ENCODE results near the gene POU6F1.

POU6F1 gene

GRCh38 chr12:51187370-51187987 is 30.4 kb downstream of the POU6F1 start:
- no peaks in the 10 kb centered on the region for H3K9me2 ChIP-seq (ENCODE audit: low read depth, low read length)
- TF ChIP-seq, protein P1, sequence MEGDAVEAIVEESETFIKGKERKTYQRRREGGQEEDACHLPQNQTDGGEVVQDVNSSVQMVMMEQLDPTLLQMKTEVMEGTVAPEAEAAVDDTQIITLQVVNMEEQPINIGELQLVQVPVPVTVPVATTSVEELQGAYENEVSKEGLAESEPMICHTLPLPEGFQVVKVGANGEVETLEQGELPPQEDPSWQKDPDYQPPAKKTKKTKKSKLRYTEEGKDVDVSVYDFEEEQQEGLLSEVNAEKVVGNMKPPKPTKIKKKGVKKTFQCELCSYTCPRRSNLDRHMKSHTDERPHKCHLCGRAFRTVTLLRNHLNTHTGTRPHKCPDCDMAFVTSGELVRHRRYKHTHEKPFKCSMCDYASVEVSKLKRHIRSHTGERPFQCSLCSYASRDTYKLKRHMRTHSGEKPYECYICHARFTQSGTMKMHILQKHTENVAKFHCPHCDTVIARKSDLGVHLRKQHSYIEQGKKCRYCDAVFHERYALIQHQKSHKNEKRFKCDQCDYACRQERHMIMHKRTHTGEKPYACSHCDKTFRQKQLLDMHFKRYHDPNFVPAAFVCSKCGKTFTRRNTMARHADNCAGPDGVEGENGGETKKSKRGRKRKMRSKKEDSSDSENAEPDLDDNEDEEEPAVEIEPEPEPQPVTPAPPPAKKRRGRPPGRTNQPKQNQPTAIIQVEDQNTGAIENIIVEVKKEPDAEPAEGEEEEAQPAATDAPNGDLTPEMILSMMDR (IDR thresholded peaks at IDR 0.05; ENCODE audit: low read length), result no peak
- no peak for TF ChIP-seq EZH2 (IDR thresholded peaks at IDR 0.05; ENCODE audit: borderline replicate concordance, low read length)
- no peaks in the 10 kb centered on the region for H3F3A ChIP-seq (ENCODE audit: insufficient read depth, low read length)
- no peaks in the 10 kb centered on the region for H3K9me3 ChIP-seq (ENCODE audit: low read length)
- H3K4me3 ChIP-seq (ENCODE audit: low read depth, low read length, poor library complexity, severe bottlenecking), result no peak overlapping the region
- H3K36me3 ChIP-seq (ENCODE audit: insufficient read depth, low read length), result no peaks in the 10 kb centered on the region
- no peaks in the 10 kb centered on the region for H3K79me2 ChIP-seq (ENCODE audit: insufficient read depth, low read length)
- no peak overlapping the region for H3K9ac ChIP-seq (ENCODE audit: low read length)
- H4K20me1 ChIP-seq (ENCODE audit: insufficient read depth, low read length), result no peaks in the 10 kb centered on the region
- H3K27me3 ChIP-seq (ENCODE audit: insufficient read depth, low read length), result no peaks in the 10 kb centered on the region; the same call in 1 of the 2 replicates
- no peak overlapping the region for H3K27ac ChIP-seq (ENCODE audit: low read depth, low read length, poor library complexity, severe bottlenecking)
- no peak overlapping the region for H3K4me2 ChIP-seq (ENCODE audit: low read length)
- H2AFZ ChIP-seq (ENCODE audit: low read length), result no peak overlapping the region
- no peaks in the 10 kb centered on the region for H3K4me1 ChIP-seq (ENCODE audit: insufficient read depth, low read length, severe bottlenecking)

DNA sequence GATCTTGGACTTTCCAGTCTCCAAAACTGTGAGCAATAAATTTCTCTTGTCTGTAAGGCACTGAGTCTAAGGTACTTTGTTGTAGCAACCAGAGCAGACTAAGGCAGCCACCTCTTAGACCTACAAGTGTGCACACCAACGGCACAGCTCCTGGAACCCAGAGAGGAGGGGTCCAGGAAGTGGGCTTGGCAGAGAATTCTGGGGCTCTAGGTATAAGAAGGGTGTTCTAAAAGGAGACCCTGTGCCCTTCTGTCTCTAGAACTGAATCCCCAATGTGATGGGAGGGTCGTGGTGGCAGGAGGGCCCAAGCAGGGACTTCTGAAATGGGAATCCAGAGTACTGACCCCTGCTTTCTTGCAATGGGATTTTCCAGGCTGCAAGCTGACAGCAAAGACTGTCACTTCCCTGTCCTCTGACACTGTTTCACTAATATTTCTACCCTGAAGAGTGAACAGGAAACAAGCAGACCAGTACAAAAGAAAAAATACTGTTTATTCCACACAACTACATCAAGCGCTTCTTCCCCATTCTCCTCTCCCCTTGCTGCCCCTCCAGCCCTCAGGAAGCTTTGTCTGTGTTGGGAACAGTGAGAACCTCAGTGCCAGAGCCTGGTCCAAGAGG is 31.3 kb downstream of the POU6F1 start:
- H3K4me3 ChIP-seq (ENCODE audit: low read depth, low read length, poor library complexity, severe bottlenecking), result no peak overlapping the region
- H3K4me2 ChIP-seq (ENCODE audit: low read length), result no peak overlapping the region
- no peaks in the 10 kb centered on the region for H3K4me1 ChIP-seq (ENCODE audit: insufficient read depth, low read length, severe bottlenecking)
- H3K9me2 ChIP-seq (ENCODE audit: low read depth, low read length), result no peaks in the 10 kb centered on the region
- no peaks in the 10 kb centered on the region; the same call in 1 of the 2 replicates for H3K27me3 ChIP-seq (ENCODE audit: insufficient read depth, low read length)
- no peaks in the 10 kb centered on the region for H3F3A ChIP-seq (ENCODE audit: insufficient read depth, low read length)
- H4K20me1 ChIP-seq (ENCODE audit: insufficient read depth, low read length), result no peaks in the 10 kb centered on the region
- no peak overlapping the region for H3K9ac ChIP-seq (ENCODE audit: low read length)
- H2AFZ ChIP-seq (ENCODE audit: low read length), result no peak overlapping the region
- H3K36me3 ChIP-seq (ENCODE audit: insufficient read depth, low read length), result no peaks in the 10 kb centered on the region
- TF ChIP-seq EZH2 (IDR thresholded peaks at IDR 0.05; ENCODE audit: borderline replicate concordance, low read length), result no peak
- TF ChIP-seq, protein P1 (IDR thresholded peaks at IDR 0.05; ENCODE audit: low read length), result no peak
- H3K27ac ChIP-seq (ENCODE audit: low read depth, low read length, poor library complexity, severe bottlenecking), result no peak overlapping the region
- no peaks in the 10 kb centered on the region for H3K79me2 ChIP-seq (ENCODE audit: insufficient read depth, low read length)
- H3K9me3 ChIP-seq (ENCODE audit: low read length), result no peaks in the 10 kb centered on the region

DNA sequence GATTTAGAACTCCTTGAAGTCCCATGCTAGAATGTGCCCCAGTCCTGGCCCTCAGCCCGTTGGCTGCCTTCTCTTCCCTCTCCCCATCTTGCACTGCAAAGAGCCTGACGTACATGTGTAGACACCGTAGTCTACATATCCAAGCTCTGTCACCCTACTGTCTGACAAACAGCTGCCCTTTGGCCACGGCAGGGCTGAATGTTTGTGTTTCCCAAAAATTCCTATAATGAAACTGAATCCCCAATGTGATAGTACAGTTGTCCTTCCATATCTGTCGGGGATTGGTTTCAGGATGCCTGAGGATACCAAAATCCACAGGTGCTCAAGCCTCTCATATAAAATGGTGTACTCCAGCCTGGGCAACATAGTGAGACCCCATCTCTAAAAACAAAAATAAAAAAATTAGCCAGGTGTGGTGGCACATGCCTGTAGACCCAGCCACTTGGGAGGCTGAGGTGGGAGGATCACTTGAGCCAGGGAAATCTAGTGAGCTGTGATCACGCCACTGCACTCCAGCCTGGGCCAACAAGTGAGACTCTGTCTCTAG is 32.6 kb downstream of the POU6F1 start:
- no peak for TF ChIP-seq EZH2 (IDR thresholded peaks at IDR 0.05; ENCODE audit: borderline replicate concordance, low read length)
- TF ChIP-seq, protein P1 (IDR thresholded peaks at IDR 0.05; ENCODE audit: low read length), result no peak
- H3K4me1 ChIP-seq (ENCODE audit: insufficient read depth, low read length, severe bottlenecking), result no peaks in the 10 kb centered on the region
- H3K36me3 ChIP-seq (ENCODE audit: insufficient read depth, low read length), result no peaks in the 10 kb centered on the region
- H3K27ac ChIP-seq (ENCODE audit: low read depth, low read length, poor library complexity, severe bottlenecking), result no peak overlapping the region
- no peaks in the 10 kb centered on the region; the same call in 1 of the 2 replicates for H3K27me3 ChIP-seq (ENCODE audit: insufficient read depth, low read length)
- H3K4me3 ChIP-seq (ENCODE audit: low read depth, low read length, poor library complexity, severe bottlenecking), result no peak overlapping the region
- H3K9me2 ChIP-seq (ENCODE audit: low read depth, low read length), result no peaks in the 10 kb centered on the region
- no peaks in the 10 kb centered on the region for H3K79me2 ChIP-seq (ENCODE audit: insufficient read depth, low read length)
- no peak overlapping the region for H2AFZ ChIP-seq (ENCODE audit: low read length)
- no peaks in the 10 kb centered on the region for H3F3A ChIP-seq (ENCODE audit: insufficient read depth, low read length)
- no peak overlapping the region for H3K9ac ChIP-seq (ENCODE audit: low read length)
- no peaks in the 10 kb centered on the region for H4K20me1 ChIP-seq (ENCODE audit: insufficient read depth, low read length)
- no peaks in the 10 kb centered on the region for H3K9me3 ChIP-seq (ENCODE audit: low read length)
- H3K4me2 ChIP-seq (ENCODE audit: low read length), result no peak overlapping the region
